ENCODE data around the gene REEP6.

GRCh38 chr19:1527650-1528309, 36.8 kb downstream of the REEP6 start:
- TF ChIP-seq CTCF (conservative IDR thresholded peaks at IDR 0.05 in 1 of 2, IDR thresholded peaks at IDR 0.05 in 1 of 2; ENCODE audit: low read depth in 1 of 2, low read length in 2 of 2) (no peak), EZH2 (IDR thresholded peaks at IDR 0.05; ENCODE audit: low read length, missing control alignments) (no peak)
